A549 (cell line): ENCODE measurements around the gene FIGLA. TPM values are rescaled to one million over a fixed set of nuclear protein-coding genes. Genes with fewer than 3 reads are reported as not detected.

Experiments used
- ATAC-seq, 2 experiments: fragments of 200-7000 bp in 1 of 2; fragments of >200 bp in 1 of 2; cut with Nextera tagmentation in 1 of 2; cut with Tn5 transposase in 1 of 2; 3 replicates each; pipeline versions ENCODE4 v1.8.0 to v1.9.1; 2018 to 2020; ENCODE audit warnings: mild to moderate bottlenecking in 1 of 2, moderate library complexity in 1 of 2
- CTCF ChIA-PET: fragments of 300-600 bp; sonication (Branson Sonifier 250); formaldehyde crosslinking; extraction: SDS; loops from one replicate; lab custom pipeline; 2021; ENCODE audit warnings: antibody characterized with exemption, inconsistent platforms; lab: Yijun Ruan, JAX
- POLR2A ChIA-PET: fragments of 350-600 bp; formaldehyde crosslinking; extraction: SDS; loops from one replicate; lab custom pipeline; 2021; ENCODE audit warnings: antibody characterized with exemption, inconsistent platforms; lab: Yijun Ruan, JAX
- DNase-seq, 2 experiments: peaks; one replicate each; pipeline versions ENCODE4 v3.0.0 to v3.0.0-alpha.2; 2011 to 2016; ENCODE audit warnings: low read depth in 1 of 2, low spot score in 1 of 2
- FAIRE-seq: peaks from 2 replicates; lab custom pipeline; 2011; peaks lifted over from hg19 to GRCh38; lab: Jason Lieb, UNC
- H3K27ac ChIP-seq, 2 experiments: fragments of >200 bp; sonication (Bioruptor Twin); formaldehyde crosslinking; 3 replicates each; pipeline ENCODE4 v1.5.1; 2016 to 2017
- H3K4me1 ChIP-seq: fragments of >200 bp; sonication (Bioruptor Twin); formaldehyde crosslinking; 3 replicates; pipeline ENCODE4 v1.6.1; 2016
- H3K4me2 ChIP-seq: fragments of >200 bp; sonication (Bioruptor Twin); formaldehyde crosslinking; 3 replicates; pipeline ENCODE4 v1.6.1; 2016
- H3K4me3 ChIP-seq: fragments of >200 bp; sonication (Bioruptor Twin); formaldehyde crosslinking; 3 replicates; pipeline ENCODE4 v1.5.1; 2016
- H3K9me3 ChIP-seq: fragments of >200 bp; sonication (Bioruptor Twin); formaldehyde crosslinking; 3 replicates; pipeline ENCODE4 v1.6.1; 2016
- CBX8 ChIP-seq: fragments of 200-600 bp; sonication (generic); IDR thresholded peaks from 2 replicates; pipeline ENCODE4 v1.6.1; 2016
- FOXS1 ChIP-seq: fragments of 250-450 bp; sonication (Bioruptor Pico); IDR thresholded peaks from 2 replicates; pipeline ENCODE4 v1.5.0; 2020; ENCODE audit warnings: mild to moderate bottlenecking, moderate library complexity
- HEYL ChIP-seq: fragments of 250-450 bp; sonication (Bioruptor Pico); IDR thresholded peaks from 2 replicates; pipeline ENCODE4 v1.8.0; 2021; ENCODE audit warnings: mild to moderate bottlenecking, moderate library complexity
- HMGXB4 ChIP-seq: fragments of 250-450 bp; sonication (Bioruptor Pico); IDR thresholded peaks from 2 replicates; pipeline ENCODE4 v1.5.0; 2021; ENCODE audit warnings: mild to moderate bottlenecking, moderate library complexity, borderline replicate concordance
- HOXB13 ChIP-seq: fragments of 250-450 bp; sonication (Bioruptor Pico); IDR thresholded peaks from 2 replicates; pipeline ENCODE4 v1.5.0; 2020; ENCODE audit warnings: low read depth, mild to moderate bottlenecking, moderate library complexity
- JUN ChIP-seq, 2 experiments: fragments of >200 bp; sonication (Bioruptor Twin); formaldehyde crosslinking; IDR thresholded peaks; 2 replicates in 1 of 2; 3 replicates in 1 of 2; pipeline ENCODE4 v1.6.1; 2016 to 2017
- MAFK ChIP-seq: fragments of 450-650 bp; IDR thresholded peaks from 2 replicates; pipeline ENCODE4 v1.6.1; 2014; ENCODE audit not compliant: partially characterized antibody
- NFE2L2 ChIP-seq: fragments of 150-350 bp; conservative IDR thresholded peaks from 2 replicates; pipeline ENCODE4 v1.6.1; 2014; ENCODE audit warnings: low read length
- NPAS2 ChIP-seq: fragments of 250-450 bp; sonication (Bioruptor Pico); IDR thresholded peaks from 2 replicates; pipeline ENCODE4 v1.8.0; 2022; ENCODE audit warnings: mild to moderate bottlenecking, moderate library complexity, borderline replicate concordance
- REST ChIP-seq: fragments of 200-600 bp; sonication (generic); IDR thresholded peaks from 2 replicates; pipeline ENCODE4 v1.6.1; 2016; ENCODE audit warnings: antibody characterized with exemption, mild to moderate bottlenecking, moderate library complexity
- RNF2 ChIP-seq: fragments of 200-600 bp; sonication (generic); IDR thresholded peaks from 2 replicates; pipeline ENCODE4 v1.6.1; 2016; ENCODE audit warnings: low read depth, mild to moderate bottlenecking, antibody characterized with exemption, moderate library complexity, borderline replicate concordance
- TFCP2L1 ChIP-seq: fragments of 250-450 bp; sonication (Bioruptor Pico); IDR thresholded peaks from 2 replicates; pipeline ENCODE4 v1.5.0; 2021; ENCODE audit warnings: mild to moderate bottlenecking
- ZC3H11A ChIP-seq: fragments of 450-650 bp; IDR thresholded peaks from 2 replicates; pipeline ENCODE4 v1.6.1; 2014; ENCODE audit warnings: antibody characterized with exemption, mild to moderate bottlenecking
- ZFP36 ChIP-seq: fragments of 450-650 bp; IDR thresholded peaks from 2 replicates; pipeline ENCODE4 v1.6.1; 2014; ENCODE audit warnings: borderline replicate concordance; ENCODE audit not compliant: partially characterized antibody
- ZNF302 ChIP-seq: fragments of 250-450 bp; sonication (Bioruptor Pico); IDR thresholded peaks from 2 replicates; pipeline ENCODE4 v1.9.0; 2021; ENCODE audit warnings: inconsistent platforms, mild to moderate bottlenecking, moderate library complexity
- ZSCAN20 ChIP-seq: fragments of 250-450 bp; sonication (Bioruptor Pico); IDR thresholded peaks from 2 replicates; pipeline ENCODE4 v1.8.0; 2022; ENCODE audit warnings: mild to moderate bottlenecking, moderate library complexity
- WGBS: methylation state at CpG from one replicate; pipeline ENCODE4 v1.1.6; 2017; ENCODE audit errors: missing lambda C conversion rate; 5-methylcytosine and 5-hydroxymethylcytosine counted together
- polyA plus RNA-seq, 4 experiments: library from polyadenylated mRNA; depleted of rRNA in 3 of 4; stranded (reverse); fragments of >200 nt; fragmentation: RNase III in 1 of 4; extraction: RNeasy Plus Mini Kit Qiagen cat#74134 plus additional on column Dnase treatment in 1 of 4; gene quantifications; 2 replicates in 3 of 4; 3 replicates in 1 of 4; pipeline ENCODE4 v1.2.3, GENCODE V29; 2011 to 2017
- TF ChIP-seq, protein P1 (sequence below): IDR thresholded peaks from 2 replicates; pipeline ENCODE4 v1.6.1; 2012

FIGLA gene
- polyA plus RNA-seq, 2 of the 4 experiments (the other 2 are of a cell fraction): not detected

GRCh38 chr2:70796262-70796661 is 5.8 kb upstream of the FIGLA start:
- FAIRE-seq (no peak), DNase-seq (no peak), ATAC-seq (no peak)
- TF ChIP-seq NFE2L2 (no peak), REST (no peak), ZSCAN20 (no peak), HEYL (no peak)
- TF ChIP-seq, protein P1, sequence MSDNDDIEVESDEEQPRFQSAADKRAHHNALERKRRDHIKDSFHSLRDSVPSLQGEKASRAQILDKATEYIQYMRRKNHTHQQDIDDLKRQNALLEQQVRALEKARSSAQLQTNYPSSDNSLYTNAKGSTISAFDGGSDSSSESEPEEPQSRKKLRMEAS: no peak
- Histone ChIP-seq H3K4me1 (no peaks in the 10 kb centered on the region), H3K27ac (no peak overlapping the region), H3K4me2 (no peak overlapping the region), H3K9me3 (peaks cover 20% of the 10 kb centered on the region), H3K4me3 (no peak overlapping the region)
- WGBS: 29% methylated on average over 1 of the region's 1 CpG
- CTCF ChIA-PET: interaction anchor here (0.9 to 11.7 kb wide), 11 partner anchors 8 to 168 kb away, joined by 3 to 147 read pairs (median 6); no protein-coding TSS in a partner anchor
- POLR2A ChIA-PET: no interaction called here

DNA sequence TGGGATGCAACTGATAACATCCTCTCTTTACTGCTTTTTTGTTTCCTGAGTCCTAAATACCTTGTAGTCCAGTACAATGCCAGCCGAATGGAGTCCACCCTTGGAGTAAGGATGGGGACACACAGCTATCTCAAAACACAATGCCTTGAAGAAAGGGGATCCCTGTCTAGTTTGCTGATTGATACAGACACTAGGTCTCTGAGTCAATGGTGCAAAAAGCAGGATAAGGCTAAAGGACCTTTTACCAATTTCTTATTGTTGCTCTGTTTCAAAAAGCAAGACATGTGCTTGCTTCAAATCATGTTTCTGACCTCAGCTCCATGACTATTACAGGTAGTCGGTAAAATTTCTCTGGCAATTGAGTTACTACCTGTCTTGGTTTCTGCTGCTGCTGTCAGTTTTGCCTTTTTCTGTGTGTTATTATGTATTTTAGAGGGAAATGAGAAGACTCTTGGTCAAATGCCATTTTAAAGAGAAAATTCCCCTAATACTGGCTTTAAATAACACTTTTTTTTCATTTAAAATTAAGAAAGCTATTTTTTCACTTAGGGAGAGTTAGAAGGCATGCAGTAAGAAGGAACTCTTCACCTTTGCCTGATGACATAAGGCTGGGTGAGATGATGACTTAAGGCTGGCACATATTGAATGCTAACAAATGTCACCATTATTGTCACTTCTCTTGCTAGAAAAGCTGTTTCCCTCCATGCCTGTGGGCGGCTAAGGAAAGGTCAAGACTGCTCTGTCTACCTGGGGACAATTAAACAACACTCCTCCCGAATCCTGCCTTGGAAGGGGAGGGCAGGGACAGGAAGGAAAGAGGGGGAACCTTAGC is 4.9 kb upstream of the FIGLA start:
- TF ChIP-seq ZFP36 (no peak), CBX8 (no peak), HMGXB4 (no peak), TFCP2L1 (no peak), RNF2 (no peak)
- TF ChIP-seq, all 56 proteins: peak for 0
- ATAC-seq (no peak), DNase-seq (no peak), FAIRE-seq (no peak)
- ChIA-PET CTCF (interaction anchor here (1.0 to 11.7 kb wide), 8 partner anchors 20 to 170 kb away, joined by 3 to 147 read pairs (median 4); partner anchors contain the start of gene ADD2), POLR2A (no interaction called here)
- H3K9me3 ChIP-seq: peaks cover 14% of the 10 kb centered on the region
- peaks cover 2% of the 10 kb centered on the region; the same call in 1 of the 3 replicates for H3K4me1 ChIP-seq
- H3K4me3 ChIP-seq: no peak overlapping the region
- WGBS: 30% methylated on average over 4 of the region's 4 CpGs
- no peak overlapping the region for H3K4me2 ChIP-seq
- H3K27ac ChIP-seq: no peak overlapping the region

DNA sequence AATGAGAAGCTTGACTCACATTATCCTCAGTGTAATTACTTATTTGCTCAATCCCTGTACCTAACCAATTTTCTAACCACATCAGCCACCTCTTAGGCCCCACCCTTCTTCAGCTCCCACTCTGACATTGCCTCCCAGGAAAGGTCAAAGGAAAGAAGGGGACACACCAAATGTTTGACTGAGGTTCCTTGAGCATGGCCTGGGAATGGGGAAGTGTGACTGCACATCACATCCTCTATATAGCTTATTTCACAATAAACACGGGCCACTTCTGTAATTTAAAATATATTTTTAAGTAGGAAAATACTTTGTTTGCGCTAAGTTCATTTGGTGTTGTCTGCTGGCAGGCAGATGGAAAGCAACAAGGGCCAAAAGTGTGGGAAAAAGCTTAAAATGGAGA is 3.0 kb upstream of the FIGLA start:
- no peak overlapping the region for H3K27ac ChIP-seq
- H3K4me3 ChIP-seq: no peak overlapping the region
- ChIA-PET POLR2A (interaction anchor here (1.1 kb wide), 1 partner anchor 14 kb away, joined by 3 read pairs; no protein-coding TSS in a partner anchor), CTCF (interaction anchor here (0.7 to 11.7 kb wide), 9 partner anchors 9 to 172 kb away, joined by 3 to 147 read pairs (median 6); no protein-coding TSS in a partner anchor)
- peaks cover 7% of the 10 kb centered on the region; the same call in 1 of the 3 replicates for H3K4me1 ChIP-seq
- TF ChIP-seq JUN (IDR thresholded peaks at IDR 0.05) (no peak), HOXB13 (CRISPR knock-in tag) (no peak), NPAS2 (CRISPR knock-in tag) (no peak), ZC3H11A (no peak), MAFK (no peak), FOXS1 (CRISPR knock-in tag) (no peak), ZFP36 (no peak), ZNF302 (no peak)
- 38% methylated on average over 2 of the region's 2 CpGs for WGBS
- no peak overlapping the region for H3K4me2 ChIP-seq
- H3K9me3 ChIP-seq: no peaks in the 10 kb centered on the region
- no peak for DNase-seq
- no peak for FAIRE-seq
- no peak for ATAC-seq
